GM20000 (cell line): ENCODE data around the gene TENM3.

Source experiments
- DNase-seq: peaks from one replicate; pipeline ENCODE4 v3.0.0; 2012; ENCODE audit warnings: low spot score
- TF ChIP-seq, protein P1 (sequence below): IDR thresholded peaks from 2 replicates; pipeline ENCODE4 v1.5.1; 2012; ENCODE audit warnings: mild to moderate bottlenecking, control low read depth; ENCODE audit errors: extremely low read depth, missing control alignments

TENM3 gene

DNA sequence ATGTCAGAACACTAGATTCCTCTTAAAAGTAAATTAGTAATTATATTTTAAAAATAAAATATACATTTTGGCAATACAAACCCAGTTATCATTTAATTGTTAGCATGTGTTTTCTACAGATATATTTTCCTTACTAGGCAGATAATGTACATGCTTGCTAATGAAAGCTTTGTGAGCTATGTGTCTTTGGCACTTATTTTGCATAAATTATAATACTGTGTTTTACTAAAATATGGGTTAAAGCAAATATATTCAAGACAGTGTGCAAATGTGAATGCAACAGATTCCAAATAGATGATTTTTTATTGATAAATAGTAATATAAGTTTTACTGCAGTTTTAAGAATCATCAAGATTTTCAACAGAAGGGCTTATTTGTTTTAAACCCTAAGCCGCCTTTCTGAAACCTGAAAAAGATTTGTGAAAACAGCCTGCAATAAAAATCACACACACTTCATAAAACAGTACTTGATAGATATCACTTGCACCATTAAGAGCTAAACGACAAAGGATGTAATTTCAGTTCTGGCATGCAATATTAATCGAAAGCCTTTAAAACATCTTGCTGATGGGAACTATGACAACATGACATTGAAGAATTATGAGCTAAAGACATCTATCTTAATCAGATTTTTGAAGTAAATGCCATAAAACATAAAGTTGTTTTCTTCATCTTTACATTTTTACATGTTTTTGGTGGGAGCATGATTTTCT lies 340.7 kb downstream of the TENM3 start:
- DNase-seq, result no peak
- TF ChIP-seq, protein P1, sequence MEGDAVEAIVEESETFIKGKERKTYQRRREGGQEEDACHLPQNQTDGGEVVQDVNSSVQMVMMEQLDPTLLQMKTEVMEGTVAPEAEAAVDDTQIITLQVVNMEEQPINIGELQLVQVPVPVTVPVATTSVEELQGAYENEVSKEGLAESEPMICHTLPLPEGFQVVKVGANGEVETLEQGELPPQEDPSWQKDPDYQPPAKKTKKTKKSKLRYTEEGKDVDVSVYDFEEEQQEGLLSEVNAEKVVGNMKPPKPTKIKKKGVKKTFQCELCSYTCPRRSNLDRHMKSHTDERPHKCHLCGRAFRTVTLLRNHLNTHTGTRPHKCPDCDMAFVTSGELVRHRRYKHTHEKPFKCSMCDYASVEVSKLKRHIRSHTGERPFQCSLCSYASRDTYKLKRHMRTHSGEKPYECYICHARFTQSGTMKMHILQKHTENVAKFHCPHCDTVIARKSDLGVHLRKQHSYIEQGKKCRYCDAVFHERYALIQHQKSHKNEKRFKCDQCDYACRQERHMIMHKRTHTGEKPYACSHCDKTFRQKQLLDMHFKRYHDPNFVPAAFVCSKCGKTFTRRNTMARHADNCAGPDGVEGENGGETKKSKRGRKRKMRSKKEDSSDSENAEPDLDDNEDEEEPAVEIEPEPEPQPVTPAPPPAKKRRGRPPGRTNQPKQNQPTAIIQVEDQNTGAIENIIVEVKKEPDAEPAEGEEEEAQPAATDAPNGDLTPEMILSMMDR, result no peak

- TF ChIP-seq, protein P1, result no peak
- no peak for DNase-seq
These were observed 342.1 kb downstream of the TENM3 start for GRCh38 chr4:182585321-182585720.

DNA sequence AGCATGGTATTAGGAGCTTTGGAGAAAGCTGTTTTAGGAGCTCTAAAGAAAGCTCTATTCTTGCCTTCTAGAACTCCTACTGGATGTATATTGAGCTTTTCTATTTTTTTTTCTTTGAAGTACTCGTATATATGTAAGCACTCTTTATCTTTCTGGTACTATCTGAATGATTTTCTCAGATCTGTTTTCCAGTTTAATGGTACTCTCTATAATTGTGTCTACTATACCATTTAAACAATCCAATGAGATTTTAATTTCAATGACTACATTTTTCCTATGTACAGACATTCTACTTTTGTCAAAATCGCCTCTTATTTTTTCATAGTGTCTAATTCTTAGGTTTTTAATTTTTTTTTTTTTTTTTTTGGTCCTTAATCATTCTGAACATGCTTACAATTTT lies 345.9 kb downstream of the TENM3 start:
- DNase-seq, result no peak
- TF ChIP-seq, protein P1, result no peak

DNA sequence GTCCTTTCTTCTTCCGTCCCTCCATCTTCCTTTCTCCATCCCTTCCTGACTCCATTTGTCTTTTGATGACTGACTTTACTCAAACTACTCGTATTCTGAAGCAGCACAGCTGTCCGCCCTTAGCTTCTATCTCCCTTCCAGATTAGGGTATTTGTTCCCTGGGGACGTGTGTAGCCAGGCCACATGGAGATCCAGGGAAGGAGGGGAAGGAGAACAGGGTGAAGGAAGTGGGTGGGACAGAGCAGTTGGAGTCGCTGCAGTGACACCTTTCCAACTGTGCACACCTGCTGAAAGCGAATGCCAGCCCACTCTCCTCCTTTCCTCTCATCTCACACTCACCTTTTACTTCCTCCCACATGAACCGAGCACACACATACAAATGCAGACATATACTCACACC lies 350.2 kb downstream of the TENM3 start:
- TF ChIP-seq, protein P1, result no peak
- no peak for DNase-seq

DNA sequence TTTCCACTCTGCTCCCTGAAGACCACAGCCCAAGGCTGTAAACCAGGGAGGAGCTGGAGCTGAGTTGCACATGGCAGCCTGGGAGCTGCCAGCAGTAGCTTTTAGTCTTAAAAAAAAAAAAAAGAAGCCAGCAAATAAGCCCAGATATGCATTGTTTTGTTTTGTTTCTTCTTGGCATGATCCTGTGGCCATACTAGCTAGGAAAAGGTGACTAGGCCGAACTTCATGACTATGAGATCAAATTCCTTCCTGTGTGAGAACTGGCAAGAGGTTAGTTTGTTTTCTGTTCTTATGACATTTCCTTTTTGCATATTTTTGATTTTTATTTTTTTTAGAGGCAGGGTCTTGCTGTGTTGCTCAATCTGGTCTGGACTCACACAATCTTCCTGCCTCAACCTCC lies 350.7 kb downstream of the TENM3 start:
- TF ChIP-seq, protein P1, result no peak
- no peak for DNase-seq

DNA sequence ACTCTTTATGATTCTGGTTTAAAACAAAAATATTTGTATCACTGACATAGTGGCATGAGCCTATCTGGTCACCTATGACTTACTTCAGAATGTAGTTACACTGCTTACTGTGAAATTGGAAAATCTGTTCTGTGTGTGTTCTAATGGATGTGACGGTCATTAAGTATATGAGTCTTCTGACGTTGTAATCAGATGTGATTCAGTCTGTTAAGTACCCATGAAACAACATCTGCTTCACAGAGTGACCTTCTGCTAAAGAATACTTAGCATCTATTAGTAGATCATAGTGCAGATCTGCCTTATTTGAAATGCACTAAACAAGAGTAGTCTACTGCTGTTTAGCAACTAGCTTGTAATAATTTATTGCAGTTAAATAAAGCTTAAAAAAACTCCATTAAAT lies 356.9 kb downstream of the TENM3 start:
- DNase-seq, result no peak
- TF ChIP-seq, protein P1, result no peak

GRCh38 chr4:182600856-182601255 lies 357.7 kb downstream of the TENM3 start:
- DNase-seq, result no peak
- TF ChIP-seq, protein P1, result no peak
